Left lung (tissue), 10 donors: Measurements from ENCODE around the gene STK25. TPM values are rescaled to one million over a fixed set of nuclear protein-coding genes. Genes with fewer than 3 reads are reported as not detected.

Experiments
- ATAC-seq: fragments of 200-7000 bp; cut with Tn5 transposase; one replicate; pipeline ENCODE4 v1.9.1; 2020; ENCODE audit warnings: moderate library complexity
- DNase-seq, 4 donors: peaks; one replicate each; pipeline ENCODE4 v3.0.0-alpha.2; 2013 to 2020
- H3K27ac ChIP-seq, 2 donors: fragments of 200-600 bp; sonication (generic) in 1 of 2; one replicate each; pipeline versions ENCODE4 v1.5.0 to v1.8.0; 2020 to 2021
- H3K27me3 ChIP-seq, 2 donors: fragments of 200-600 bp; sonication (generic) in 1 of 2; one replicate each; pipeline versions ENCODE4 v1.5.0 to v1.8.0; 2020 to 2021
- H3K36me3 ChIP-seq, 2 donors: fragments of 200-600 bp; sonication (generic) in 1 of 2; one replicate each; pipeline versions ENCODE4 v1.5.0 to v1.8.0; 2020 to 2021
- H3K4me1 ChIP-seq, 2 donors: fragments of 200-600 bp; one replicate each; pipeline ENCODE4 v1.8.0; 2021
- H3K4me3 ChIP-seq, 2 donors: fragments of 200-600 bp; sonication (generic) in 1 of 2; one replicate each; pipeline versions ENCODE4 v1.5.0 to v1.8.0; 2020 to 2021; ENCODE audit warnings: mild to moderate bottlenecking in 1 of 2
- H3K9me3 ChIP-seq, 2 donors: fragments of 200-600 bp; sonication (generic) in 1 of 2; one replicate each; pipeline versions ENCODE4 v1.5.0 to v1.8.0; 2020 to 2021
- intact Hi-C, 2 donors: fragments of 100-400 bp; cut with DNase I; formaldehyde crosslinking; loops; one replicate each; pipeline versions ENCODE4 v1.11.2 to v1.14.2; 2022
- polyA plus RNA-seq, 6 donors: library from polyadenylated mRNA; unstranded; fragments of 120-200 nt; gene quantifications; one replicate each; pipeline ENCODE4 v1.2.1, GENCODE V29; 2013; ENCODE audit not compliant: insufficient read length in 6 of 6
- total RNA-seq, 2 donors: library from RNA; stranded (reverse); fragmentation: NEBNext Ultra II Directional; extraction: Animal tissue kit (Norgen Biotek cat#: 25700); gene quantifications; one replicate each; pipeline ENCODE4 v1.2.1, GENCODE V29; 2021
- TF ChIP-seq, protein P1 (sequence below), 2 donors: fragments of 200-600 bp; sonication (generic) in 1 of 2; IDR thresholded peaks; one replicate each; pipeline versions ENCODE4 v1.5.0 to v1.8.0; 2021; ENCODE audit warnings: antibody characterized with exemption in 2 of 2
- donor health status: DM: no; HTN: yes; CAD: no.
- donor health status: DM: no; HTN: no; CAD: no.

Gene STK25
- total and polyA plus RNA-seq, 8 donors: 125 to 237 (median 193) TPM

DNA sequence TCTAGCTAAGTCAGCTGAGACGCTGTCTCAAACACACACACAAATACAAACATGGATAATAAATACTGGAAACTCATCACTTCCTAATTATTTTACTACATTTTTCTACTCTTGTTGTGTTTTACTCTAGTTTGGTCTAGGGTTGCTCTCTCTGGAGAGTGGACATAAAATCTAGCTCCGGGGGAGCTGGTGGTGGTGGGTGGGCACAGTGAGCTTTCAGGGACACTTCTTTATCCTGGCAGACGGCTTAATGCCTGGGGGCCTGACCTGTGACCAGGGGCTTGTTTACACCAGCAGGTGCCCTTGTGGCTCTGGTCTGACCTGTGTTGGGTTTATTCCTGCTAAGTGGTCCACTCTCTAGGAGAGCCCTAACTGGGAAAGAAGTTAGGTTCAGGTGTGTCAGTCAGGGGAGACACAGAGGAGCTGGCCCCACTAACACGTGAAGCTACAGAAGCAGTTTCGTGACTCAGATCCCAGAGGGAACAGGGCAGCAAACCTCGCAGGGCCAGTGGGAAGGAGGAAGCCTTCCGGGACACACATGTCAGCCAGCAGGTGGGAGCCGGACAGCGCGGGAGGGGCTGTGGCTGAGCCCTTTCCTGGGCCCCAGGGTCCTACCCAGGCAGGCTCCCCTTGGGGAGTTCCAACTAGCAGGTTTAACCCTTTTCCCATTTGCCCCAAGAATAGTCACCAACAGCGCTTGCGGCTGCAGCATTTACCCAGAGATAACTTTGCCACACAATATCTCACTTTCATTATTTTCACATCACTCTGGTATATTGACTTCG, 27.7 kb upstream of the STK25 start:
- DNase-seq: no peak
- intact Hi-C loops: no loop called here
- H3K27ac ChIP-seq: no peak overlapping the region
- no peaks in the 10 kb centered on the region for H3K36me3 ChIP-seq
- H3K27me3 ChIP-seq: peaks cover 0 to 25% of the 10 kb centered on the region in 2 donors
- H3K9me3 ChIP-seq: no peaks in the 10 kb centered on the region
- no peak for ATAC-seq
- no peak overlapping the region for H3K4me3 ChIP-seq
- peaks cover 0 to 10% of the 10 kb centered on the region in 2 donors for H3K4me1 ChIP-seq
- TF ChIP-seq, protein P1, sequence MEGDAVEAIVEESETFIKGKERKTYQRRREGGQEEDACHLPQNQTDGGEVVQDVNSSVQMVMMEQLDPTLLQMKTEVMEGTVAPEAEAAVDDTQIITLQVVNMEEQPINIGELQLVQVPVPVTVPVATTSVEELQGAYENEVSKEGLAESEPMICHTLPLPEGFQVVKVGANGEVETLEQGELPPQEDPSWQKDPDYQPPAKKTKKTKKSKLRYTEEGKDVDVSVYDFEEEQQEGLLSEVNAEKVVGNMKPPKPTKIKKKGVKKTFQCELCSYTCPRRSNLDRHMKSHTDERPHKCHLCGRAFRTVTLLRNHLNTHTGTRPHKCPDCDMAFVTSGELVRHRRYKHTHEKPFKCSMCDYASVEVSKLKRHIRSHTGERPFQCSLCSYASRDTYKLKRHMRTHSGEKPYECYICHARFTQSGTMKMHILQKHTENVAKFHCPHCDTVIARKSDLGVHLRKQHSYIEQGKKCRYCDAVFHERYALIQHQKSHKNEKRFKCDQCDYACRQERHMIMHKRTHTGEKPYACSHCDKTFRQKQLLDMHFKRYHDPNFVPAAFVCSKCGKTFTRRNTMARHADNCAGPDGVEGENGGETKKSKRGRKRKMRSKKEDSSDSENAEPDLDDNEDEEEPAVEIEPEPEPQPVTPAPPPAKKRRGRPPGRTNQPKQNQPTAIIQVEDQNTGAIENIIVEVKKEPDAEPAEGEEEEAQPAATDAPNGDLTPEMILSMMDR (IDR thresholded peaks at IDR 0.05): no peak

DNA sequence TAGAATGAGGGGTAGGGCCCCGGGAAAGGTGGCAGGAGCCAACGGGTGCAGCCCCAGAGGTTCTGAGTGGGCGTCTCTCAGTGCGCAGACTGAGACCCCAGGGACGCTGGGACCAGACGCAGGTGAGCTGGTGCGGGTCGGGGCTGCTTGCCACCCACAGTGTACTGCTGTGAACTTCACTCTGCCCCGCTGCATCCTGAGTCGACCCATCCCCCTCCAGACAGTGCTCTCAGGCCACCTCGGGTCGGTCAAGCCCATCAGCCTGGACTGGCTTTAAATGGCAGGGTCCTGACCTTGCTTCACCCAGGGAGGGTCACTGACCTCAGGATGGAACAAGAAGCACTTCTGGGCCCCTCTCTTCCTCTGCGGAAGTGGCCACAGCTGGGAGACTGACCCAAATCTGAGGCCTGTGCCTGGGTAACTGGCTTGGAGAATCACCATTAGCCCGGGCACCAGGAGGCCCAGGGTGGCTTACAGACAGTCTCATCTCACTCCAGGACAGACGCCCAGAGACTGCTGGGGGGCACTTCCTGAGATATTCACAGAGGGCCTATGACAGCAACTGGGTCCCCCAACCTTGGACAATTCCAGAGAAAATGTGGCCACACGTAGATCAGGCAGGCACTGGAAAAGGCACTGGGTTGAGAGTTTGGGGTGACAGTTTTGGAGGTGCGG, 26.5 kb upstream of the STK25 start:
- H3K4me1 ChIP-seq: no peaks in the 10 kb centered on the region
- DNase-seq: no peak
- no peak overlapping the region for H3K27ac ChIP-seq
- H3K27me3 ChIP-seq: peaks cover 0 to 13% of the 10 kb centered on the region in 2 donors
- intact Hi-C loops: no loop called here
- TF ChIP-seq, protein P1 (IDR thresholded peaks at IDR 0.05): no peak
- H3K4me3 ChIP-seq: no peak overlapping the region
- H3K36me3 ChIP-seq: no peaks in the 10 kb centered on the region
- ATAC-seq: no peak
- H3K9me3 ChIP-seq: no peaks in the 10 kb centered on the region

DNA sequence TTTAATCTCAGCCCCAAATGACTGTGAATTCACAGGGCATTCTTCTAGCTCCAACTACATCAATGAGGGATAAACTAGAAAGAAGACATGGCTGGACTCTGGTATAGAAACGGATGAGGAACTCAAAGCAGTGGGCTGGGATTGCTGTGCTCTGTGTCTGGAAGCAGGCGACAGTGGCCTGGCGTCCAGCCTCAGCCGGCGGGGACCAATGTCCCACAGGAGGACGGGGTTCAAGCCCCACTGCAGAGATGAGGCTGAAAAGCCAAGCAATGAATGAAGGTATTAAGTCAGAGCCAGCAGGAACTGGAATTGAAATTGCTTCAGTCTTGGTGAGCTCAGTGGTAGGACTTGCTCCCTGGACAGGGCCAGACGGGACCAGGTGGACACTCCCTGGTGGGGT, 25.9 kb upstream of the STK25 start:
- ATAC-seq (no peak), DNase-seq (no peak)
- H3K36me3 ChIP-seq: no peaks in the 10 kb centered on the region
- no peaks in the 10 kb centered on the region for H3K9me3 ChIP-seq
- intact Hi-C loops: no loop called here
- H3K4me3 ChIP-seq: no peak overlapping the region
- H3K27me3 ChIP-seq: peaks cover 0 to 7% of the 10 kb centered on the region in 2 donors
- H3K27ac ChIP-seq: no peak overlapping the region
- no peaks in the 10 kb centered on the region for H3K4me1 ChIP-seq
- TF ChIP-seq, protein P1 (IDR thresholded peaks at IDR 0.05): no peak

DNA sequence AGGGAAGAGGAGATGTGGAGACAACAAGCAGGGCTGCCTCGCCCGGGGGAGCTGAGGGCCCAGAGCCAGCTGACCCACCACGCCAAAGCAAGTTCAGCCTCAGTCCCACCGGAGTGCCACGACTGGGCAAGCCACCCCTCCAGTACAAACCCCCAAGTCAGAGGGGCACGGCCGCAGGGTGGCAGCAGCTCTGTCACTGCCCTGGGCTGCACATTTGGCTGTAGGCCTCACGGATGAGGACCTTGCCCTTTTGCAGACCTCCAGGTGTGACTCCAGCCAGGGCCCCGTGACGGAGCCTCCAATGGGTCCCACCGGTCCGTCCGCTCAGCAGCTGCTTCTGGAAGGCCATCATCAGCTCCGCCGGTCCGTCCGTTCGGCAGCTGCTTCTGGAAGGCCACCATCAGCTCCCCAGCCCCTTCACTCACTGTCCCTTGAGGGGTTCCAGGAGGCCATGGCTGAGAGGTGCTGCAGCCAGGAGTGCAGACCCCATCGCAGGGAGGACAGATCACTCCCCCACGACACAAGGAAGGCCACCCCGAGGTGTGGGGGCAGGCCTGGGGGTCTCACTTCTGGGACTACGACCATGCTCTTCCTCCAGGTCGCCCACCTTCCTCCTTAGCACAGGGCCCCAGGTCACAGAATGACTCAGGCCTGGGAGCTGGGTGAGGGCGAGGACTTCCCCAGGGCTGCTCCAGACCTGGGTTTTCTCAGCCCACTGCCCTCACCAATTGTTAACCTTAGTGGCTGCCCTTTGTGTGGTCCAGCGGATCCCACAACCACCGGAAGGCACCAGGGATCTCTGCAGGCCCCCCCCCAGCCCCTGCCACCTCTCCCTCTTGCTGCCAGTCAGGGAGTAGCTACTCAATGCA, 24.6 kb upstream of the STK25 start:
- ATAC-seq (no peak), DNase-seq (no peak)
- Histone ChIP-seq H3K4me1 (no peaks in the 10 kb centered on the region), H3K27me3 (no peaks in the 10 kb centered on the region), H3K4me3 (no peak overlapping the region), H3K36me3 (no peaks in the 10 kb centered on the region), H3K27ac (no peak overlapping the region), H3K9me3 (no peaks in the 10 kb centered on the region)
- intact Hi-C loops: no loop called here
- TF ChIP-seq, protein P1 (IDR thresholded peaks at IDR 0.05): no peak

DNA sequence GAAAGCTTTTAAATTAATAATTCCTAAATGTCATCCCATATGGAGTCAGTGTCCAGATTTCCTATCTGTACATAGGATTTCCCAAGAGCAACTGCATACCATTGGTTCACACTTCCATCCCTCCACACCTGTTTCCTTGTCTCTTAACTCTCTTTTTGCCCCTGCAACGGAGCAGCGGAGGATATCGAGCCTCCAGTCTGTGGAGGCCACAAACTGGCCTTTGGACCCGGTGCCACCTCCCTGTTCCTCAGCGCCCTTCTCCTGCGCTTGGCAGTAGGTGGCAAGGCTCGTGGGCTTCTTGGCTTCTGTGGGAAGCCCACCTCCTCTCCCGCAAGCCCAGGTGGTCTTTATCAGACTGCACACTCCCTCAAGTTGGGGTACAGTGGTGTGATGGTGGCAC, 23.8 kb upstream of the STK25 start:
- Histone ChIP-seq H3K36me3 (no peaks in the 10 kb centered on the region), H3K9me3 (no peaks in the 10 kb centered on the region), H3K27ac (no peak overlapping the region), H3K4me3 (no peak overlapping the region), H3K27me3 (no peaks in the 10 kb centered on the region), H3K4me1 (no peaks in the 10 kb centered on the region)
- TF ChIP-seq, protein P1 (IDR thresholded peaks at IDR 0.05): no peak
- ATAC-seq (no peak), DNase-seq (no peak)
- intact Hi-C loops: no loop called here
